HL-60/S4 treated with phorbol 12-myristate 13-acetate at 8.2 ng/mL for 4 days and 3 days (cell line): ENCODE results near the gene TXNL1.
"Not testable (repeated sequence)": the region's sequence is repeated elsewhere in the genome, so short reads cannot be mapped to it uniquely, and the experiment has no call there.

Experiments used
- in situ Hi-C: fragments of 300-500 bp; cut with MboI; formaldehyde crosslinking; loops from 2 replicates; pipeline ENCODE4 v1.15.0; 2022; ENCODE audit warnings: low sequenced_read_pairs

Gene TXNL1

DNA sequence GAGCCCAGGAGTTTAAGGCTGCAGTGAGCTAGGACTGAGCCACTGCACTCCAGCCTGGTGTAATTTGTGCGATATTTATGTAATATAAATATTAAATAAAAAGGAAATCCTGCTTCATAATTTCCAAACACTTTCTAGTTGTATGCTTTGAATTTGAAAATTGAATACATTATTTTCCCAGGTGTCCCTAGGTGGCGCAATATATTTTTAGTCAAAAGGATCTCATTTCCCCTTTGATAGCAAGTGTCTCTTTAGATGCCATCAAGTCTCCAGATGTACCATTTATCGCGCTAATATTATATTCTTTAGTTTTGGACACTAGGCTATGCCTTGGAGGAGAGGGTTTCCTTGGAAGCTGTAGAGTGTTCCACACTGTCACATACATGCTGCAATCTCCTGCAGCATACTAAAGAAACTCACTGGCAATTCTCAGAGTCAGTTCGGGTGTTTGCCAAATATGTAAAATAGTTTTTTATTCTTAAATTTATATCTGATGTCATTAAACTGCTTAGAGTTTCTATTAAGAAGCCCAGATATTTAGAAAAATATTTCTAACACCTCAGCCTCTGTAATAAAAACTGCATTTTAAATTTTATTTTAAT is 7.1 kb upstream of the TXNL1 start:
- in situ Hi-C loops = no loop called here

DNA sequence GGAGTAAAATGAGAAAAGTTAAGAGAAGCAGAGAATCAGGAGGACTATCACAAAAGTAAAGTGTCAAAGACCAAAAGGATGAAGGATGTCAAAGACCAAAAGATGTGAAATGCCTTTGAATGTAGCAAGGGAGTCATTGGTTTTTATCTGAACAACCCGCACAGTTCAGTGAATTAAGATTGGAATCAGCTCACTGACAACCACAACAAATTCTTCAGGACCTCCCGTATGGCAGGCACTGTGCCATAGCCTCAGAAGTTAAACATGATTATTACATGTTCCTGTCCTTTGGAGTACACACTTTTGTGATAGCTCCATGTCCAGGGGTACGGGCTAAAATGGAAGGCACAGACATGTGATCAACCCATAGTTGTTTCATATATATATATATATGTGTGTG is 5.0 kb upstream of the TXNL1 start:
- in situ Hi-C loops = no loop called here

DNA sequence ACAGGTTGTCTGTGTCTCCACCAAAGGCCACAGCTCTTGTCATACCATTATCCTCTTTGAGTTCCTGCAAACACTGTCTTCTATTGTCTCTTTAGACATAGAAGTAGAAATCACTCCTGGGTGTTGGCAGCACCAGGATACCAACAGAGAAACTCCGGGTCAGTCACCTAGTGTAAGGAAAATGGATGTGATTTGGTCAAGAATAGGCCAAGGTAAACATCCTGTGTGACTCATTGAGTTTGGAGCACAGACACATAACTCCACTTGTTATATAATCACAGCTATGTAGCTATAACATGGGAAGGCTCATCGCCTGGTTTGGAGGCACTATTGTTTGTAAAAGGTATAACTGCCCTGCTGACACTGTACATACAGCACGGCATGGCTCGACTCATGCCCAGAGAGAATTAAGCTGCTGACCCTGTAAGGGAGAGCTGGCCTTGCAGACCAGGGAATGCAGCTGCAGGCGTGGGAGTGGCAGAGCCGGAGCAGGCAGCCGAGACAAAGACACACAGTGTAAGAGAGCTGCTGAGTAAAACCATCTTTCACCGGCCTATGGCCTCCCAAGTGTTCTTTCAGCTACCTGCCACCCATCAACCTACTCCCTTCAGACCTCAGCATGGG is 3.4 kb upstream of the TXNL1 start:
- in situ Hi-C loops = no loop called here

DNA sequence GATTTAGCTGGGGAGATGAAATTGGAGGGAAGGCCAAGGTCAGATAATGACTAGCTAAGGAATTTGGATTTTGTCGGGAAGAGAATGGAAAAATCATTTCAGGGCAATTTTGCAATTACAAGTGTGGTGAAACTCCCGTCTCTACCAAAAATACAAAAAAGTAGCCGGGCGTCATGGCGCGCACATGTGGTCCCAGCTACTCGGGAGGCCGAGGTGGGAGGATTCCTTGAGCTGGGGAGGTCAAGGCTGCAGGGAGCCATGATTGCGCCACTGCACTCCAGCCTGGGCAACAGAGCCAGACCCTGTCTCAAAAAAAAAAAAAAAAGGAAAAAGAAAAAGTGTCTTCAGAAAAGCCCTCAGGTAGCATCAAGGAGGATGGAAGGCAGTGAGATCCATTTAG is 1.2 kb upstream of the TXNL1 start:
- in situ Hi-C loops = no loop called here

DNA sequence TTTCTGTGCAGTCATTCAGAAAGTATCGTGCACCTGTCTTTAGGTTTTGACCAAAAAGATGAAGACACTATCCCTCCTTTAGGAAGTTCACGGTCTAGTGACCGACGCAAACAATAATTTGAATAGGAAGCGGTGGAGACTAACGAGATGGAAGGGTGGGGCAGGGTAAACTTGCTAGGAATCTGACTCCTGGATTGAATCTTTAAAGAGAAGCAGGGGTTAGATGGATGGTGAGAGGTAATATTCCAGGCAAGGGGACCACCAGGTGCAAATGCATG is 651 bp upstream of the TXNL1 start:
- in situ Hi-C loops = no loop called here

DNA sequence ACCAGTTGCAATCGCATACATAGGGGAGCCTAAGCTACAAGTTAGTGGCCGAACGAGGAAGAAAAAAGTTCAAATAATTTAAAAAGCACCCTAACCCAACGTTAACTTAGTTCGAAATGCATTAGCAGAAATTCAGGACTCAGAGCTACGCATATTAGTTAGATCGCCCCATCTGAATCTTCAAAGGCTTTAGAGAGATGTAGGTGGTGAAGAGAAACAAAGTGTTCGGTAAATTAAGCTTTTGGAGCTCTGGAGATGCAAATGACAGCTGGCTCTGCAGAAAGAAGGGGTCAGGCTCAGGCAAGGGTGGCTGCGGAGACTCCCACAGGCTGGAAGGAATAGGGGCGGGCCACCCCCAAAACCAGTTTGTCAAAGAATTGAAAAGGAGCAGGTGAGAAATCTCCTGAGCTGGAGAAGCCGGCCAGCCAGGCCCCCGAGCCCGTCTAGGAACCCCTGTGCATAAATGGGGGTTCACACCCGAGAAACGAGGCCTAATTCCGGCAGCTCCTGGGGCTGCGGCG is 621 bp downstream of the TXNL1 start:
- in situ Hi-C loops = no loop called here

DNA sequence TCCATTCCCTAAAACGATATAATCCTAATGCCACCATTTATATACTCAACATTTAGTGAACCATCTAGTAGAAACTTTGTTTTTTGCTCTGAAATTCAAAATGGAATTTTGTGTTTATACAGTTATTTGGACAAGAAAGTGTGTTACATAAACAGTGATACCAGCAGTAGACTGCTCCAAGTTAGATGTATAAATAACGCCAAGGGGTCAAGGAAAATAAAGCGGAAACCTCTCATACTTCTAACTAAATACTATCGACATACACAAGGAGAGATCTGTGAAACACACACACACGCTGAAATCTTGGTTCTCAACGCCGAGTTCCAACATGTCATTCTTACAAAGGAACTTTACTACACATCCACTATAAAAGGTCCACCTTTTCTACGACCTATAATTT is 1.2 kb downstream of the TXNL1 start:
- in situ Hi-C loops = no loop called here

DNA sequence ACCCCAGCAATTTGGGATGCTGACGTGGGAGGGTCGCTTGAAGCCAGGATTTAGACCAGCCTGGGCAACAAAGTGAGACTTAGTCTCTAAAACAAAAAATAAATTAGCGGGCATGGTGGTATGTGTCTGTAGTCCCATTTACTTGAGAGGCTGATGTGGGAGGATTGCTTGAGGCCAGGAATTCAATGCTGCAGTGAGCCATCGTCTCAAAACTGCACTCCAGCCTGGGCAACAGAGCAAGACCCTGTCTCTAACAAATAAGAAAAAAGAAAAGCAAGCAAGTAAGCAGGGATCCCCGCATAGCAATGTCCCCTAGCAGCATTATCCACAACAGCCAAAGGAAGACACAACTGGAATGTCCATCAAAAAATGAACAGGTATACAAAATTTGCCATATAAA is 3.4 kb downstream of the TXNL1 start:
- in situ Hi-C loops = no loop called here

DNA sequence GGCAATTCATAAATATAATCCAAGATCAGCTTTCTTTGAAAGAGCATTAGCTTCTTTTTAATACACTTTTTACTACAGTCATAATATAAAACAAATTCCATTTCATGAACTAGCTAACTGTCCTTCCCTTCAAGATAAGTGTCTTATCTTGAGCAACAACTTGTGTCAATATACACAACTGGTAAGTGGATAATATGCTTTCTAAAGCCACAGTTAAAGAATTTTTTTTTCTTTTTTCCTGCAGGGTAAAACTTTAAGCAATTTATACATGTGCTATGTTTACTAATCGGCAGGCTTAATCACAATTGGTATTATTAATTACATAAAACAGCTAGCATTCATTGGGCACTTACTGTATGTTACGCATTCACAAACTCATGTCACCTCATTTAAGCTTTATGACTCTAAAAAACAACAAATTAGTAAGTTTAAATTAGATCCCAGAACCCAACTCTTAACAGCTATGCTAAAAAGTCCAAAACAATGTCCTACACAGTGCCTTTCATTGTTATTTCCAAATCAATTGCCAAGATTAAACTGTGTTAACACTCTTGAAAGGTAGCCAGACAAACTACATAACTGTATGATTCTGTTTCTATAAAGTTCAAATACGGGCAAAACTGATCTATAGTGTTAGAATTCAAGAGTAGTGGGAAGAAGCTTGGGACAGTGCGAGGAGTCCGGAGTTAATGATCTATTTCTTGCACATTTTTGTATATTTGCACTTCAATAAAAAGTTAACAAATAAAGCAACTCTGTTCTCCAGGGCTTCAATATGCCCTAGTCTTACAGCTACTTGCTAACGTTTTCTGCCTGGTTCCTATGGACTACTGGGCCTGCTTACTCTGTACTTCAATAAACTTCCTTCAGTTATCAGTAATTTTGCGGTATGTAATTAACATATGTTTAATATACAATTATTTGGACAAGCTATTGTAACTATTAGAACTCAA is 6.0 kb downstream of the TXNL1 start:
- in situ Hi-C loops = no loop called here

DNA sequence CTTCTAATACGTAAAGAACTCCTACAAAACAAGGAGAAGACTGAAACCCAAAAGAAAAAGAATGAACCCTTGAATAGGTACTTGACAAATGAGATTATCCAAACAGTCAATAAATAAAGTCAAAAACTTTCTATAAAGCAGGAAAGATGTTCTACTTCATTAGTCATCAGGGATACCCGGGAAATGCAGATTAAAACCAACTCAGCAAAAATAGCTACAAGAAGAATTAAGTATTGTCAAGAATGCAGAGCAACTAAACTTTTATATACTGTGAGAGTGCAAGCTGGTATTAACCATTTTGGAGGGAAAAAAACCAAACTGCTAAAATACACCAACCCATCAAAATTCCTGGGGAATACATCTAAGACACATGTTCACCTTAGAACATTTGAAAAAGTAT is 10.4 kb downstream of the TXNL1 start:
- in situ Hi-C loops = no loop called here

DNA sequence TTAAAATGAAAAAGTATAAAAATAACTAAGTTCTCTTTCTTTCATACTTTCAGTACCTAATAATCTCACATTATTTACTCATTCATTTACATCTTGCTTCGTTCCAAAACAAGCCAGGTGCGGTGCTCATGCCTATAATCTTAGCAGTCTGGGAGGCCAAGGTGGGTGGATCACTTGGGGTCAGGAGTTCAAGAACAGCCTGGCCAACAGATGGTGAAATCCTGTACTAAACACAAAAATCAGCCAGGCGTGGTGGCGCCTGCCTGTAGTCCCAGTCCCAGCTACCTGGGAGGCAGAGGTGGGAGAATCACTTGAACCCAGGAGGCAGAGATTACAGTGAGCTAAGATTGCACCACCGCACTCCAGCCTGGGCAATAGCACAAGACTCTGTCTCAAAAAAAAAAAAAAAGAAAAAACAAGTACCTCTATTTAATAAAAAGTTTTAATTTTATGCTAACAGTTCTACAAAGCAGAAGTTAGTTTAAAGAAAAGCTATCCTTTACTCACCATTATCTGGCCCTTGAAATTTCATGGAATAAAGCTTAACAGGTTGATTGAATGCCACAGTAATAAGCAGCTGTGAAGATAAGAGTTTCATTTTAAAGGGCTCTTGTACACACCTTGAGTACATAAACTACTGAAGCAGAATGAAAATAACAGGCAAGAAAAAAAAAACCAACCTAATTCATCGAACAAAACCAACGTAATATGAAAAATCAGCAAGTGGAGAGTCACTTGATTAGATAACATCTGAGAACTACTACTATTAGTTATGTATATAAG is 22.5 kb downstream of the TXNL1 start:
- in situ Hi-C loops = no loop called here

DNA sequence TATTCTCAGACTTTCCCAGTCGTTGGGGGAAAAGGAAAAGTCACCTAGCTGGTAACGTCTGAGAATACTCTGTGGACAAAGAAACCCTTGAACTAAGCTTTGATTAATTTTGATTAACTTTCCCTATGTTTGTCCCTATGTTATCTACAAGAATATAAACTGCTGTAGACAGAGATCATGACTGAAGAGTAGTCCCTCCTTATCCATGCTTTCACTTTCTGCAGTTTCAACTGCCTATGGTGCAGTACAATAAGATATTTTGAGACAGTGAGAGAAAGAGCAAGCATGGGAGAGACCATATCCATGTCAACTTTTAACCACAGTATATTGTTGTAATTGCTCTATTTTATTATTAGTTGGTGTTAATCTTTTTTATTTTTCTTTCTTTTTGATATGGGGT is 31.8 kb downstream of the TXNL1 start:
- in situ Hi-C loops = no loop called here

DNA sequence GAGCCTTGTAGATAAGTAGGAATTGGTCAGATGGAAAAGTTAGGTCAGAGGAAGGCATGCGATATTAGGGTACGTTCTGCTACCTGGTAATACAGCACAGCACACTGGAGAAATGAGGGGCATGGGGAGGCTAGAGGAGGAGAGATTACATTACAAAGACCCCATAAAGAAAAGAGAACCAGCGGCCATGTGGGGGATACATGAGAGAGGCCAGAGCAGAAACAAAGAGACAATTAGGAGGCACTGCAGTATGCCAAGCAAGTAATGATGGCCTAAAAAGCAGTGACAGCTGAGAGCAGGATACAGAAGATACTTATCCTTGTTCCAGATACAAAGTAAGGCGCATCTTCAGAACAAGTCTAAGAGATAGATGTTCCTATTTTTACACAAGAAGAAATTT is 40.0 kb downstream of the TXNL1 start:
- in situ Hi-C loops = no loop called here

DNA sequence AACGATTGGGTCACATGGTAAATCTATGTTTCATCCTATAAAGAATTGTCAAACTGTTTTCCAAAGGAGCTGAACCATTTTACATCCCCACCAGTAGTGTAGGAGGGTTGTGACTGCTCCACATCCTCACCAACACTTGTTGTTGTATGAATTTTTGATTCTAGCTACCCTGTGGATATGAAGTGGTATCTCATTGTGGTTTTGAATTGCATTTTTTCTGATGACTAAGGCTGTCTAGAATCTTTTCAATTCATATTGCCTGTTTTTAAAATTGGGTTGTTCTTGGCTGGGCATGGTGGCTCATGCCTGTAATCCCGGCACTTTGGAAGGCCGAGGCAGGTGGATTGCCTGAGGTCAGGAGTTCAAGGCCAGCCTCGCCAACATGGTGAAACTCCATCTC is 44.5 kb downstream of the TXNL1 start:
- in situ Hi-C loops = no loop called here

DNA sequence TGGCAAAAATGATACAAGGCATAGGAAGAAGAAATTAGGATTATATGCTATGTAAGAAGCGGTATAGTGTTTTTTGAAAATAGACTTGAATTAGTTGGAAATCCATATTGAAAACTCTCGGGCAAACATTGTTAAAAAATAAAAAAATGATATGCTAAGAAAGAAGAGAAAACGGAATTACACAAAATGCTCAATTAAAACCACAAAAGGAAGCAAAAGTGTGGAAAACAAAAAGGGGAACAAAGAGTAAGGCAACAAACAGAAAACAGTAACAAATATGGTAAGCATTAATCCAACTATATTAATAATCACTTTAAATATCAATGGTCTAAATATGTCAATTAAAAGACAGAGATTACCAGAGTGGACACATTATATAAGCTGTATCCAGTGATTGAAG is 58.4 kb downstream of the TXNL1 start:
- in situ Hi-C loops = no loop called here

DNA sequence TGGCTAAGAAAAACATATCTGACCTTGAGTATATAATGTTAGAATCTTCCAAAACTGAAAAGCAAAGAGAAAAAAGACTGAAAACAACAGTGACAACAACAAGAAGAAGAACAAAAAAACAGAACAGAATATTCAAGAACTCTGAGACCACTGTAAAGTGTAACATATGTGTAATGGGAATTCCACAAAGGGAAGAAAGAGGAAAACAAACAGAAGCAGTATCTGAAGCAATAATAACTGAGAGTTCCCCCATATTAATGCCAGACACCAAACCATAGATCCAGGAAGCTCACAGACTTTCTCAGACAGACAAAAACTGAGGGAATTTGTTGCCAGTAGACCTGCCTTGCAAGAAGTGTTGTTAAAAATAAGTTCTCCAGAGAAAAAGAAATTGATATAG is 58.9 kb downstream of the TXNL1 start:
- in situ Hi-C loops = no loop called here

DNA sequence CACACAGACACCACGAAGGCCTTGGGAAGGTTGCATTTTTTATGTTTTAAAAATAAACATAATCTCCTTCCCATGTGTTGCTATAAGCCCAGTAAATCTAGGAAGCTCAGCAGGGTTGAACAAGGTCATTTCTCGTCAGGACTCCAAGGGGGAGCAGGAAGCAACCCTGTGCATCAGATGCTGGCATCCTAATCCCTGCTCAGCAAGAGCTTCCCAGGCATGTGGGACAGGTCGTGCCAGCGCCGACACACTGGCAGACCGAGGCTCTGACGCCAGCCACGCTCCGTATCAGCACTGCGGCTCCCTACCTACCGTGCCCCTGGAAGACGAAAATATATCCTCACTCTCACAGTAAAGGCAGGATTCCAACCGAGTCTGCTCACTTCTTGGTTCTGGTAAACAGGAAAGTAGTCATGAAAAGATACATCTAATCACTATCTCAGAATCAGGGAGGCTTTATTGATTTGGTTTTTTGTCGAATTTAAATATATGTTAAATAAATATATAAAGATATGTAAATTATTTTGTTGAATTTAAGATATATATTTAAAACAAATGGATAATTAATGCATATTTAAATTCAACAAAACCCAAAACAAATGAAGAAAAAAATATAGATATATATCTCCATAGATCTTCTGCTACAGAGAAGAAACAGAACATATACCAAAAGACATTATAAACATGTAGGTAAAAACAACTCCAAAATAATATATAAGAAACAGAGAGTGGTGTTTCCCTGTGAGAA is 61.4 kb downstream of the TXNL1 start:
- in situ Hi-C loops = no loop called here

DNA sequence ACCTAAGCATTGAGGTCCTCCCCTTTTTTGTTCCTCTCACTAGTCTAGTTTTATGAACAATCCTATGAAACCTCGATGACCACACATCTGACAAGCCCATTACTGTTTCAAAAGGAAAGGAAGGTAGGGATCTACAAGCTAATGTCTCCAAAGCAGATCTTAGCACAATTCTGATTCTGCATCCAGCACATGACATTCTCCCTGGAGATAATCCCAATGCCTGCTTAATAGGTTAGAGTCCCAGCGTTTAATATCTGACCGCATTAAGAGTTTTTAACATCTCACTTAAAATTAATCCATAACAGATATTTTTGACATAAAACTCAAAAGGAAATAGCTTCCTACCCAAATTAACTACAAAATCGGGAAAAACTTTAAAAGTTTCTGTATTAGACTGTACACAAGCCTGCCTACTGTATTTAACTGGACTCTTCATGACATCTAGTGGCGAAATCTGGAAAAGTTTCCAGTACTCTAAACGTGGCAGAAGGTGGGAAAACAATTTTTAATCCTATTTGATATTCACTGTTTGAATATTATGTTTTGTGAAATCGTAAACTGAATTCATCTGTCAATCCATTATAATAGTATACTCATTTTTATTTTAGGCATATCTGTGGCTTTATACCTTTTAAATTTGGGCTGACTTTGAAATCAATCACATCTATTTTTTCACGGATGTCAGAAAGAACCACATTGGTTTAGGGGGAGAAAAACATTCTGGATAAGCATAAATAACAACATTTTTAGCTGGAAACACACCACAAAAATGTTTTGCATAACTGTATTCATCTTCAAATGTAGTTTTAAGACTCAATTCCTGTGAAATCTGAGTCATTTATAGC is 62.4 kb downstream of the TXNL1 start:
- in situ Hi-C loops = no loop called here

DNA sequence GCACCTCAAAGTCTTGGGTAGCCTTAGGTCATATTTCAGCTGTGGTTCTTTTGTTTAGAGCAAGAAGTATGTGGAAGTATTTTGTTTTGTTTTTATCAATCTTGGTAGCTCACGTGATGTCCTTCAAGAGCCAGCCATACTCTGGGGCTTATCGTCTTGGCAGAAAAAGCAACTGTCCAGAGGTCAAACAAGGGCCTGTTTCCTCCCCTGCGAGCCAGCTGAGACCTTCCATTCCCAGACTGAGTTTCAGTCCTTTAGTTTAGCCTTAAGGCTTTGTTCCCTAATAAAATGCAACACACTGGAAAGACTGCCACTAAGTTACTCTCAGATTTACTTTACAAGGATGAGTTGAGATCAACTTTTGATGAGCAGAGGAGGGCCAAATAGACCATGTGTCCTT is 63.5 kb downstream of the TXNL1 start:
- in situ Hi-C loops = no loop called here

DNA sequence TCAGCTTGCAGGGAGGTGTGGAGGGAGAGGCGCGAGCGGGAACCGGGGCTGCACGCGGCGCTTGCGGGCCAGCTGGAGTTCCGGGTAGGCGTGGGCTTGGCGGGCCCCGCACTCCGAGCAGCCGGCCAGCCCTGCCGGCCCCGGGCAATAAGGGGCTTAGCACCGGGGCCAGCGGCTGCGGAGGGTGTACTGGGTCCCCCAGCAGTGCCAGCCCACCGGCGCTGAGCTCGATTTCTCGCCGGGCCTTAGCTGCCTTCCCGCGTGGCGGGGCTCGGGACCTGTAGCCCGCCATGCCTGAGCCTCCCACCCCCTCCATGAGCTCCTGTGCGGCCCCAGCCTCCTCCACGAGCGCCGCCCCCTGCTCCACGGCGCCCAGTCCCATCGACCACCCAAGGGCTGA is 66.1 kb downstream of the TXNL1 start:
- in situ Hi-C loops = not testable (repeated sequence)
